Breast epithelium (tissue), 4 donors: ENCODE results near the gene TMEM178B. TPM values are rescaled to one million over a fixed set of nuclear protein-coding genes. Genes with fewer than 3 reads are reported as not detected.

Experiments used
- DNase-seq, 2 donors: peaks; one replicate each; pipeline ENCODE4 v3.0.0-alpha.2; 2019; ENCODE audit warnings: low spot score in 2 of 2
- H3K27ac ChIP-seq, 2 donors: fragments of 200-600 bp; sonication (generic) in 1 of 2; one replicate each; pipeline ENCODE4 v1.5.1; 2016 to 2019; ENCODE audit warnings: mild to moderate bottlenecking in 1 of 2
- H3K27me3 ChIP-seq, 2 donors: fragments of 200-600 bp; sonication (generic) in 1 of 2; one replicate each; pipeline versions ENCODE4 v1.5.1 to v1.6.0; 2017 to 2019; ENCODE audit warnings: control low read depth in 1 of 2, mild to moderate bottlenecking in 1 of 2
- H3K36me3 ChIP-seq: fragments of 200-600 bp; one replicate; pipeline ENCODE4 v1.5.1; 2019
- H3K4me1 ChIP-seq, 2 donors: fragments of 200-600 bp; sonication (generic); one replicate each; pipeline ENCODE4 v1.5.1; 2016 to 2019; ENCODE audit warnings: control low read depth in 1 of 2
- H3K4me3 ChIP-seq, 3 donors: fragments of 200-600 bp; sonication (generic); 1 replicate in 2 of 3; 2 replicates in 1 of 3; pipeline ENCODE4 v1.5.1; 2016 to 2019; ENCODE audit warnings: mild to moderate bottlenecking in 3 of 3, moderate library complexity in 2 of 3
- H3K9me3 ChIP-seq, 2 donors: fragments of 200-600 bp; sonication (generic) in 1 of 2; one replicate each; pipeline ENCODE4 v1.5.1; 2016 to 2019; ENCODE audit warnings: control low read depth in 1 of 2
- POLR2A ChIP-seq: fragments of 450-650 bp; IDR thresholded peaks from one replicate; pipeline ENCODE4 v1.6.1; 2016; ENCODE audit warnings: antibody characterized with exemption, mild to moderate bottlenecking, moderate library complexity
- POLR2AphosphoS5 ChIP-seq, 3 donors: sonication (generic); formaldehyde crosslinking; IDR thresholded peaks; one replicate each; pipeline ENCODE4 v1.6.1; 2017; ENCODE audit warnings: antibody characterized with exemption in 3 of 3
- intact Hi-C: fragments of 100-400 bp; cut with DNase I; formaldehyde crosslinking; loops from one replicate; pipeline ENCODE4 v1.15.1; 2023; ENCODE audit warnings: low total_unique reads
- total RNA-seq, 3 donors: library from RNA; depleted of rRNA; stranded (reverse); fragments of >200 nt; gene quantifications; one replicate each; pipeline ENCODE4 v1.1.0, GENCODE V29; 2016
- TF ChIP-seq, protein P1 (sequence below), 3 donors: fragments of 450-650 bp; IDR thresholded peaks; one replicate each; pipeline ENCODE4 v1.5.1; 2016 to 2017; ENCODE audit warnings: antibody characterized with exemption in 3 of 3, mild to moderate bottlenecking in 3 of 3, moderate library complexity in 3 of 3

TMEM178B gene
- total RNA-seq, 3 donors from 2014 or later = 0.33 to 0.88 (median 0.64) TPM

GRCh38 chr7:141441837-141442627 is 368.2 kb downstream of the TMEM178B start:
- no peak for DNase-seq
- H3K27ac ChIP-seq = no peak overlapping the region
- H3K4me3 ChIP-seq = no peak overlapping the region
- intact Hi-C loops = no loop called here
- no peaks in the 10 kb centered on the region for H3K27me3 ChIP-seq
- no peaks in the 10 kb centered on the region for H3K4me1 ChIP-seq
- H3K36me3 ChIP-seq = no peaks in the 10 kb centered on the region
- H3K9me3 ChIP-seq = no peaks in the 10 kb centered on the region
- no peak for TF ChIP-seq POLR2A
- TF ChIP-seq, protein P1, sequence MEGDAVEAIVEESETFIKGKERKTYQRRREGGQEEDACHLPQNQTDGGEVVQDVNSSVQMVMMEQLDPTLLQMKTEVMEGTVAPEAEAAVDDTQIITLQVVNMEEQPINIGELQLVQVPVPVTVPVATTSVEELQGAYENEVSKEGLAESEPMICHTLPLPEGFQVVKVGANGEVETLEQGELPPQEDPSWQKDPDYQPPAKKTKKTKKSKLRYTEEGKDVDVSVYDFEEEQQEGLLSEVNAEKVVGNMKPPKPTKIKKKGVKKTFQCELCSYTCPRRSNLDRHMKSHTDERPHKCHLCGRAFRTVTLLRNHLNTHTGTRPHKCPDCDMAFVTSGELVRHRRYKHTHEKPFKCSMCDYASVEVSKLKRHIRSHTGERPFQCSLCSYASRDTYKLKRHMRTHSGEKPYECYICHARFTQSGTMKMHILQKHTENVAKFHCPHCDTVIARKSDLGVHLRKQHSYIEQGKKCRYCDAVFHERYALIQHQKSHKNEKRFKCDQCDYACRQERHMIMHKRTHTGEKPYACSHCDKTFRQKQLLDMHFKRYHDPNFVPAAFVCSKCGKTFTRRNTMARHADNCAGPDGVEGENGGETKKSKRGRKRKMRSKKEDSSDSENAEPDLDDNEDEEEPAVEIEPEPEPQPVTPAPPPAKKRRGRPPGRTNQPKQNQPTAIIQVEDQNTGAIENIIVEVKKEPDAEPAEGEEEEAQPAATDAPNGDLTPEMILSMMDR (IDR thresholded peaks at IDR 0.05) = no peak
- TF ChIP-seq POLR2AphosphoS5 (IDR thresholded peaks at IDR 0.05) = no peak

DNA sequence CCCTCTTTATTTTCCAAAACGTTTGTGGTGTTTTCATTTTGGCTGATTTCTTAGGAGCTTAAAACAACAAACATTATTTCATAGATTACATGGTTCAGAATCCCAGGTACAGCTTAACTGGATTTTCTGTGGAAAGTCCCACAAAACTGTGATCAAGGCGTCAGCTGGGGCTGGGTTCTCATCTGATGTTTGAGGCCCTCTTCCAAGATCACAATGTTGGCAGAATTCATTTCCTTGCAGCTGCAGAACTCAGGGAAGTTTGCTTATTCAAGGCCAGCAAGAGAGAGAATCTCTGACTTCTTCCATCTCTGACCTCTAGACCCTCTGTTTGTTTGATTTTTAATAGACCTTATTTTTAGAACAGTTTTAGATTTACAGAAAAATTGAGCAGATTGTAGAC is 368.9 kb downstream of the TMEM178B start:
- intact Hi-C loops = no loop called here
- H3K9me3 ChIP-seq = no peaks in the 10 kb centered on the region
- no peaks in the 10 kb centered on the region for H3K36me3 ChIP-seq
- no peak overlapping the region for H3K4me3 ChIP-seq
- no peak overlapping the region for H3K27ac ChIP-seq
- TF ChIP-seq POLR2AphosphoS5 (IDR thresholded peaks at IDR 0.05) (no peak), POLR2A (no peak)
- TF ChIP-seq, protein P1 (IDR thresholded peaks at IDR 0.05) = no peak
- H3K4me1 ChIP-seq = no peaks in the 10 kb centered on the region
- DNase-seq = no peak
- no peaks in the 10 kb centered on the region for H3K27me3 ChIP-seq

- intact Hi-C loops = no loop called here
- TF ChIP-seq, protein P1 (IDR thresholded peaks at IDR 0.05) = no peak
- TF ChIP-seq POLR2AphosphoS5 (IDR thresholded peaks at IDR 0.05) = no peak
- TF ChIP-seq POLR2A = no peak
- Histone ChIP-seq H3K36me3 (no peaks in the 10 kb centered on the region), H3K27me3 (no peaks in the 10 kb centered on the region), H3K4me3 (no peak overlapping the region), H3K4me1 (no peaks in the 10 kb centered on the region), H3K27ac (no peak overlapping the region), H3K9me3 (no peaks in the 10 kb centered on the region)
- DNase-seq = no peak
These were observed 371.1 kb downstream of the TMEM178B start for GRCh38 chr7:141444961-141445360.

GRCh38 chr7:141451232-141451631 is 377.4 kb downstream of the TMEM178B start:
- Histone ChIP-seq H3K27me3 (no peaks in the 10 kb centered on the region), H3K4me3 (no peak overlapping the region), H3K36me3 (no peaks in the 10 kb centered on the region), H3K27ac (no peak overlapping the region), H3K9me3 (no peaks in the 10 kb centered on the region), H3K4me1 (no peaks in the 10 kb centered on the region)
- TF ChIP-seq, protein P1 (IDR thresholded peaks at IDR 0.05) = no peak
- TF ChIP-seq POLR2AphosphoS5 (IDR thresholded peaks at IDR 0.05) (no peak), POLR2A (no peak)
- DNase-seq = no peak
- intact Hi-C loops = loop anchor here (5.0 kb wide), 1 partner anchor 1024 kb away; no protein-coding TSS in a partner anchor

DNA sequence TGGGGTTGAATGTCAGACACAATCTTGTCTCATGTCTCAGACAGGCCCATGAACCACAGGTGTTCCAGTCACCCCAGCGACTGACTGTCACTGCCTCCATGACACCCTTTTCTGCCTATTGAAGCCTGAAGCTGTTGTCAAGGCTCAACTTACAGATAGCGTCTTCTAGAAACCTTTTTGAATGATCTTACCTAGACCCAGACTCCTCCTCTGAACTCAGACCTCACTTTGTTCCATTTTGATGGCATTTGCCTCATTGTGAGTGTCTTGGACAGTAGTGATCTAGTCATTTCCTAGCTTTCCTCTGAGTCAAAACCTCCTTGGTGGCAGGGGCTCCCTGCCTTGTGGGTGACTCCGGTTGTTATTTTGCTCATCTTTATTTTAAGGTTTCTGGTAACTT is 379.0 kb downstream of the TMEM178B start:
- Histone ChIP-seq H3K4me3 (no peak overlapping the region), H3K36me3 (no peaks in the 10 kb centered on the region), H3K27ac (no peak overlapping the region), H3K9me3 (no peaks in the 10 kb centered on the region), H3K27me3 (no peaks in the 10 kb centered on the region), H3K4me1 (no peaks in the 10 kb centered on the region)
- TF ChIP-seq POLR2AphosphoS5 (IDR thresholded peaks at IDR 0.05) (no peak), POLR2A (no peak)
- TF ChIP-seq, protein P1 (IDR thresholded peaks at IDR 0.05) = no peak
- intact Hi-C loops = loop anchor here (5.0 kb wide), 1 partner anchor 1026 kb away; no protein-coding TSS in a partner anchor
- DNase-seq = no peak
